CD8-positive, alpha-beta memory T cell (primary cell): Measurements from ENCODE around the gene ADK. TPM values are rescaled to one million over a fixed set of nuclear protein-coding genes. Genes with fewer than 3 reads are reported as not detected.

Experiments
- CTCF ChIA-PET: fragments of 350-600 bp; sonication (Branson Sonifier 250); formaldehyde crosslinking; loops from one replicate; lab custom pipeline; 2021; ENCODE audit warnings: antibody characterized with exemption; lab: Charles Lee
- POLR2A ChIA-PET: fragments of 350-600 bp; sonication (Branson Sonifier 250); formaldehyde crosslinking; loops from one replicate; lab custom pipeline; 2021; ENCODE audit warnings: antibody characterized with exemption; lab: Charles Lee
- DNase-seq, 5 donors: peaks; one replicate each; pipeline versions ENCODE4 v3.0.0 to v3.0.0-alpha.2; 2020 to 2022; ENCODE audit warnings: mixed read lengths in 1 of 5
- H3K27ac ChIP-seq: one replicate; pipeline ENCODE4 v1.7.0; 2013; ENCODE audit warnings: low read depth, mild to moderate bottlenecking, low read length, moderate library complexity
- H3K27me3 ChIP-seq: 2 replicates; pipeline ENCODE4 v1.7.0; 2013; ENCODE audit warnings: low read length, mild to moderate bottlenecking; ENCODE audit not compliant: insufficient read depth, poor library complexity, severe bottlenecking
- H3K36me3 ChIP-seq: 2 replicates; pipeline ENCODE4 v1.7.0; 2013; ENCODE audit warnings: mild to moderate bottlenecking, low read length, moderate library complexity; ENCODE audit not compliant: insufficient read depth
- H3K4me1 ChIP-seq: 2 replicates; pipeline ENCODE4 v1.7.0; 2013; ENCODE audit warnings: mild to moderate bottlenecking, low read length, moderate library complexity; ENCODE audit not compliant: insufficient read depth
- H3K4me3 ChIP-seq: 2 replicates; pipeline ENCODE4 v1.7.0; 2013; ENCODE audit warnings: mild to moderate bottlenecking, low read length
- H3K9me3 ChIP-seq: 2 replicates; pipeline ENCODE4 v1.7.0; 2013; ENCODE audit warnings: mild to moderate bottlenecking, low read length
- H3K27ac Mint-ChIP-seq, 8 donors: one replicate each; pipeline ENCODE4 v1.8.0; 2020 to 2021; ENCODE audit warnings: mixed read lengths in 8 of 8, mild to moderate bottlenecking in 6 of 8, inconsistent platforms in 3 of 8, moderate library complexity in 3 of 8
- H3K27me3 Mint-ChIP-seq, 2 donors: one replicate each; pipeline ENCODE4 v1.8.0; 2020 to 2021; ENCODE audit warnings: mixed read lengths in 2 of 2, mild to moderate bottlenecking in 1 of 2, moderate library complexity in 1 of 2
- H3K36me3 Mint-ChIP-seq, 3 donors: one replicate each; pipeline ENCODE4 v1.8.0; 2020 to 2021; ENCODE audit warnings: mixed read lengths in 3 of 3, inconsistent platforms in 1 of 3, mild to moderate bottlenecking in 1 of 3
- H3K4me1 Mint-ChIP-seq, 3 donors: one replicate each; pipeline ENCODE4 v1.8.0; 2020 to 2021; ENCODE audit warnings: mixed read lengths in 3 of 3, inconsistent platforms in 1 of 3, mild to moderate bottlenecking in 1 of 3
- H3K4me3 Mint-ChIP-seq, 7 donors: one replicate each; pipeline ENCODE4 v1.8.0; 2020 to 2021; ENCODE audit warnings: mixed read lengths in 7 of 7, mild to moderate bottlenecking in 6 of 7, moderate library complexity in 4 of 7, inconsistent platforms in 2 of 7
- H3K9me3 Mint-ChIP-seq, 5 donors: one replicate each; pipeline ENCODE4 v1.8.0; 2020 to 2022; ENCODE audit warnings: mixed read lengths in 5 of 5, mild to moderate bottlenecking in 3 of 5, moderate library complexity in 2 of 5, inconsistent platforms in 1 of 5
- polyA plus RNA-seq: library from polyadenylated mRNA; unstranded; fragments of 300-500 nt; fragmentation: Illumina TruSeq; gene quantifications from one replicate; pipeline ENCODE4 v1.2.3, GENCODE V29; 2021
- total RNA-seq, 2 experiments: library from RNA; stranded (reverse); gene quantifications; one replicate each; pipeline ENCODE4 v1.2.3, GENCODE V29; 2021

ADK gene
- total and polyA plus RNA-seq, 3 experiments from 2014 or later: 54.1 to 65.1 (median 64.4) TPM

DNA sequence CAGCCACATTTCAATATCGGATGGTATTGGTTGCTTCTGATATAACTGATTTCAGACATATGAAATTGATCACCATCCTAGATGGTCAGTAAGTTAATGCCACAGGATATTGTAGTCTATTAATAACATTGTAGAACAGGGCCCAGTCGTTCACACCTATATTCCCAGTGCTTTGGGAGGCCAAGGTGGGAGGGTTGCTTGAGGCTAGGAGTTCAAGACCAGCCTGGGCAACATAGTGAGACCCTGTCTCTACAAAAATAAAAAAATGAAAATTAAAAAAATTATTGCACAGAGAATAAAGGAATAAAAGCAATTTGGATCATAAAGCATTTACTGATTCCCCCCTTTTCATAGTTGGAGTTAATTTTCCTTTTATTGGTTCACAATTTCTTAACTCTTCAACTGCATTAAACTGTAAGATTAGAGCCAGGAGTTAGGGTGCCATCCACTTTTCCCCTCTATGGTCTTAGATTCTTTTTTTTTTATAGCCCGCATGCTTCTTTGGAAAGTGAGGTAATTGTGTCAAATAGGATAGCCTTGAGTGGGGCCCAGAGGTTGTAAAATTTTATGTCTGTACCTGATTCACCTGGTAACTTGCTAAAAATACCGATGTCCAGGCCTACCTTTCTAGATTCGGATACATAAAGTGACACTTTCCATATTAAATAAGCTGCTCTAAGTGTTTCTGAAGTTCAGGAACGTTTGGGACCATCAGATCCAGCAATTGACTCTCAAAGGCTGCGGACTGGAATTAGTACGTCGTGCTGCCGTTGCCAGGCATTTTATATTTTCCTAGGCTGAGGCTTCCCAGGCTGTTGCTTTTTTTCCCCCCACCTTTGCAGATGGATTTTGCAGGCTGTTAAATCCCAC, 24.7 kb downstream of the ADK start:
- H3K4me3 ChIP-seq: peak overlapping the region; percentile 97
- CTCF ChIA-PET: interaction anchor here (1.1 to 1.9 kb wide), 6 partner anchors 14 to 69 kb away, joined by 3 to 8 read pairs (median 4); partner anchors contain the start of genes ADK and AP3M1
- H3K36me3 Mint-ChIP-seq: peaks cover 0 to 7% (median 0%) of the 10 kb centered on the region in 3 donors

DNA sequence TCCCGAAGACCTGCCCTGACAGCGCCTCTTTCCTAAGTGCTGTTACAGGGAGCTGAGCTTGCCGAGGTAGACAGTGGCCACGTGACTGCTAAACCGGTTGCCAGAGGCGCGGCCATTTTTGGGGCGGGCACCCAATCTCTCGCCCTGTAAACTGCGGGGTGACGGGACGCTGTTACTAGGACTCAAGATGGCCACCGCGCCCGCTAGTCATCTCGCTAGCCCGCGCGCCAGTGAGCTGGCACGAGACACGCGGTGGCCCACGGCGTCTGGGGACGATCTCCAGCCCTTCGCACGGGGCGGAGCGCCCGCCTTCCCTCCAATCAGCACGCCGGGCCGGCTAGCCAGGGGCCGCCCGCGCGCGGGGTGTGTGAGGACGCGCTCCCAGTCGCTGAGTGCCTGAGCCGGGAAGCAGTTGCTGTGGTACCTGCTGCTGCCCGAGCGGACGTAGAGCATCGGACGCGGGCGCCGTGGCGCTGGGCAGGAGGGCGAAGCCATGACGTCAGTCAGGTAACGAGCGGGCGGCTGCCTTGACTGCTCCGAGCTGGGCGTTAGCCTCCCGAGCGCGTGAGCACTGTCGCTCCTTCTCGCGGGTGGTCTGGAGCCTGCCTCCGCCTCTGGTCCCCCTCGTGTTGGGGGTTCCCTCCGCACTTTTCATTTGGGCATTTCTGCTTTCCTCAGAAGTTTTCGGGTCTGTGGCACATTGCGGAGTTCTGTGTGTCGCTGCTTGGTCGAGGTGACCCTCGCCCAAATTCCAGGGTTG, 25.5 kb downstream of the ADK start:
- no peaks in the 10 kb centered on the region for H3K27me3 ChIP-seq
- H3K27ac ChIP-seq: peak overlapping the region; percentile 94
- no peaks in the 10 kb centered on the region for H3K27me3 Mint-ChIP-seq
- H3K36me3 Mint-ChIP-seq: peaks cover 0 to 7% (median 0%) of the 10 kb centered on the region in 3 donors
- DNase-seq: peak; percentile 96 to 97 (median 96)
- H3K4me1 Mint-ChIP-seq: peaks cover 33 to 50% (median 48%) of the 10 kb centered on the region in 3 donors
- CTCF ChIA-PET: interaction anchor here (1.1 to 1.9 kb wide), 6 partner anchors 13 to 68 kb away, joined by 3 to 8 read pairs (median 4); partner anchors contain the start of genes ADK and AP3M1
- POLR2A ChIA-PET: interaction anchor here (0.5 to 1.7 kb wide), 5 partner anchors 13 to 54 kb away, joined by 3 to 12 read pairs (median 6); partner anchors contain the start of genes ADK and AP3M1
- no peaks in the 10 kb centered on the region for H3K9me3 Mint-ChIP-seq
- H3K36me3 ChIP-seq: no peaks in the 10 kb centered on the region
- H3K4me3 ChIP-seq: peak overlapping the region; percentile 97
- H3K9me3 ChIP-seq: no peaks in the 10 kb centered on the region
- H3K4me3 Mint-ChIP-seq: peak overlapping the region; percentile 91 to 94 (median 93)
- H3K27ac Mint-ChIP-seq: peak overlapping the region; percentile 93 to 98 (median 98)
- H3K4me1 ChIP-seq: peaks cover 33% of the 10 kb centered on the region

More for the DNA sequence above, 24.7 kb downstream of the ADK start:
- Mint-ChIP-seq H3K27ac (peak overlapping the region; percentile 93 to 98 (median 98)), H3K4me3 (peak overlapping the region; percentile 91 to 94 (median 93)), H3K9me3 (no peaks in the 10 kb centered on the region), H3K4me1 (peaks cover 30 to 43% (median 40%) of the 10 kb centered on the region in 3 donors), H3K27me3 (no peaks in the 10 kb centered on the region)
- Histone ChIP-seq H3K27ac (peak overlapping the region; percentile 94), H3K9me3 (no peaks in the 10 kb centered on the region), H3K36me3 (no peaks in the 10 kb centered on the region), H3K4me1 (peaks cover 33% of the 10 kb centered on the region), H3K27me3 (no peaks in the 10 kb centered on the region)
- no peak for DNase-seq
- POLR2A ChIA-PET: interaction anchor here (0.6 to 1.7 kb wide), 4 partner anchors 14 to 54 kb away, joined by 3 to 12 read pairs (median 9); partner anchors contain the start of genes ADK and AP3M1

DNA sequence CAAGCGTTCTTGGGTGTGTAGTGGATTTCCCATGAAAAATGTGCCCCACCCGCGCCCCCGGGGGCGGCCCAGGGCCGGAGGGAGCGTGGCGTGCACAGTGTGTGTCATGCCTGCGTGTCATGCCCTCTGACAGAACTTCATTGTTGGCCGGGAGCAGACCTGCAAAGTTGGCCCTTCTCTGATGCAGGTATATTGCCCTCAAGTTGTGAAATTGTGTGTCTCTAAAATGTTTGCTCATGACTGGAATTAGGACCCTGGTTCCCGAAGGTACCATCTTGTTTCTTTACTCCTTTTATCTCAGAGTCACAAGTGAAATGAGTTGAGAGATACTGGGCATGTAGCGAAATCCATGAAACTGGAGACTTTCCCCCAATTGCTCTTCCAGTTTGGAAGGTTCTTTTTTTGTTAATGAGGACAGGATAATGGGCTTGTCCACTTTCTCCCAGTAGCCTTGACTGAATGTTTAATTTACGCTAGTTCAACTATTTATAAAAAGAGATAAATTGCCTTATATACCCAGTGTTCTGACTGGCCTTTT, 26.2 kb downstream of the ADK start:
- H3K27me3 ChIP-seq: no peaks in the 10 kb centered on the region
- Mint-ChIP-seq H3K27me3 (no peaks in the 10 kb centered on the region), H3K9me3 (no peaks in the 10 kb centered on the region), H3K27ac (peak overlapping the region; percentile 93 to 98 (median 98)), H3K4me3 (peak overlapping the region; percentile 91 to 94 (median 93)), H3K36me3 (peaks cover 0 to 7% (median 0%) of the 10 kb centered on the region in 3 donors), H3K4me1 (peaks cover 36 to 56% (median 54%) of the 10 kb centered on the region in 3 donors)
- H3K36me3 ChIP-seq: no peaks in the 10 kb centered on the region
- no peaks in the 10 kb centered on the region for H3K9me3 ChIP-seq
- H3K4me1 ChIP-seq: peaks cover 33% of the 10 kb centered on the region
- peak overlapping the region; percentile 94 for H3K27ac ChIP-seq
- peak in 2 of 5 donors; percentile 17 to 56 for DNase-seq
- CTCF ChIA-PET: interaction anchor here (1.0 to 1.9 kb wide), 4 partner anchors 10 to 37 kb away, joined by 3 to 8 read pairs (median 7); partner anchors contain the start of genes ADK and AP3M1
- peak overlapping the region; percentile 97 for H3K4me3 ChIP-seq
- POLR2A ChIA-PET: interaction anchor here (0.6 to 1.7 kb wide), 2 partner anchors 13 to 180 kb away, joined by 3 to 12 read pairs; no protein-coding TSS in a partner anchor

DNA sequence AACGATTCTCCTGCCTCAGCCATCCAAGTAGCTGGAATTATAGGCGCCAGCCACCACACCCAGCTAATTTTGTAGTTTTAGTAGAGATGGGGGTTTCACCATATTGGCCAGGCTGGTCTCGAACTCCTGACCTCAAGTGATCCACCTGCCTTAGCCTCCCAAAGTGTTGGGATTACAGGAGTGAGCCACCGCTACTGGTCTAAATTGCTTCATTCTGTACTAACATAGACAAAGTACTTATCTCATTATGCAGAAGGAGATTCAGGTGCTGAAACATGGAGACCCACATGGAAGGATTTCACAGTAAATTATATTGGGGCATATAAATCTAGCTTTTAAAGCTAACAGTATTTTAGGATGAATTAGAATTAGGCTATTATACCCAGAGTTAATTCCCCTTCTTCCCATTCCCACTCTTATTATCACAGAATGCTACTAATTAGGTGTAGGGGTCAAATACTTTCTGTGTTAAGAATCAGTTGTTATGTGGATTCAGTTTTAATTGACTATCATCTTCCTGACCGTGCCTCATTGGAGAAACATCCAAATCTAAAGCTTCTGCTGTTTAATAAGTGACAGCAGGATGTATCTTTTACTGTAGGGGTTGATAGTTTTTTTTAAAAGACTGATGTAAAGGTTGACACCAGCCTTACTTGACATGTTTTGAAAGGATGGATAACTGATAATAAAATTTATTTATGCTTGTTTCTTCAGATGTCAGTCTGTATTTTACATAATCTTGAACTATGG, 27.2 kb downstream of the ADK start:
- Mint-ChIP-seq H3K36me3 (peaks cover 0 to 7% (median 0%) of the 10 kb centered on the region in 3 donors), H3K27ac (peak overlapping the region; percentile 24 to 93 (median 62)), H3K9me3 (no peaks in the 10 kb centered on the region), H3K4me1 (peaks cover 36 to 62% (median 54%) of the 10 kb centered on the region in 3 donors), H3K27me3 (no peaks in the 10 kb centered on the region), H3K4me3 (peak overlapping the region; percentile 15 to 94 (median 64))
- ChIA-PET CTCF (interaction anchor here (0.8 to 1.3 kb wide), 3 partner anchors 9 to 36 kb away, joined by 3 to 6 read pairs (median 3); no protein-coding TSS in a partner anchor), POLR2A (interaction anchor here (0.6 kb wide), 2 partner anchors 28 to 181 kb away, joined by 3 read pairs; no protein-coding TSS in a partner anchor)
- Histone ChIP-seq H3K27me3 (no peaks in the 10 kb centered on the region), H3K9me3 (no peaks in the 10 kb centered on the region), H3K27ac (no peak overlapping the region), H3K36me3 (no peaks in the 10 kb centered on the region), H3K4me3 (no peak overlapping the region), H3K4me1 (peaks cover 33% of the 10 kb centered on the region)
- no peak for DNase-seq

DNA sequence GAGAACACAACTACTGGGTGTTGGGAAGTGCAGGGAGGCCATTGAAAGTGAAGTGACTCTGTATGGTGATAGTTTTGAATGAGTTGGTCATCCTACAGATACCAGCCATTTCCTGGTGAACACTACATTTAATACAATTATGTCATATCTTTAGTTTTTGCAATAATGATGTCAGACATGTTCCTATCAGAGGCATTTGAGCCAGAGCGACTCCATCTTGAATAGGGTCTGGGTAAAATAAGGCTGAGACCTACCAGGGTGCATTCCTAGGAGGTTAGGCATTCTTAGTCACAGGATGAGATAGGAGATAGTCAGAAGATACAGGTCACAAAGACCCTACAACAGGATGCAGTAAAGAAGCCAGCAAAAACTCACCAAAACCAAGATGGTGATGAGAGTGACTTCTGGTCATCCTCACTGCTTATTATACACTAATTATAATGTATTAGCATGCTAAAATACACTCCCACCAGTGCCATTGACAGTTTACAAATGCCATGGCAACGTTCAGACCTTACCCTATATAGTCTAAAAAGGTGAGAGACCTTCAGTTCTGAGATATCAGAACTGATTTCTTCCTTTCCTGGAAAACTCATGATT, 28.2 kb downstream of the ADK start:
- peaks cover 36 to 62% (median 54%) of the 10 kb centered on the region in 3 donors for H3K4me1 Mint-ChIP-seq
- CTCF ChIA-PET: interaction anchor here (0.8 kb wide), 1 partner anchor 11 kb away, joined by 3 read pairs; no protein-coding TSS in a partner anchor
- no peaks in the 10 kb centered on the region for H3K36me3 ChIP-seq
- H3K9me3 Mint-ChIP-seq: no peaks in the 10 kb centered on the region
- no peaks in the 10 kb centered on the region for H3K27me3 ChIP-seq
- no peak overlapping the region for H3K27ac ChIP-seq
- H3K27me3 Mint-ChIP-seq: no peaks in the 10 kb centered on the region
- peaks cover 0 to 7% (median 0%) of the 10 kb centered on the region in 3 donors for H3K36me3 Mint-ChIP-seq
- DNase-seq: no peak
- peak overlapping the region in 7 of 8 donors; percentile 17 to 93 (median 78) for H3K27ac Mint-ChIP-seq
- H3K9me3 ChIP-seq: no peaks in the 10 kb centered on the region
- POLR2A ChIA-PET: no interaction called here
- no peak overlapping the region for H3K4me3 ChIP-seq
- H3K4me1 ChIP-seq: peaks cover 33% of the 10 kb centered on the region
- peak overlapping the region in 4 of 7 donors; percentile 3 to 67 (median 45) for H3K4me3 Mint-ChIP-seq

DNA sequence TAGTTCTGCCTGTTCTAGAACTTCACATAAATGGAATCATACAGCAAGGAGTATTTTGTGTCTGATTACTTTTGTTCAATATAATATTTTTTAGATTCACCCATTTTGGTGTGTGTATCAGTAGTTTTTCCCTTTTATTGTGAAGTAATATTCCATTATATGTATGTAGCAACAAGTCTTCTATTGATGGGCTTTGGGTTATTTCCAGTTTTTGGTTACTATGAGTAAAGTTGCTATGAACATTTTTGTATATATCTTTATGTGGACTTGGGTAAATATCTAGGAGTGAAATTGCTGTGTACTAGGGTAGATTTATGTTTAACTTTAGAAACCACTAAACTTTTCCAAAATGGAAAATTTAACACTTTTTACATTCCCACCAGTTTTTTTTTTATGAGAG, 35.7 kb downstream of the ADK start:
- ChIA-PET CTCF (interaction anchor here (1.1 kb wide), 1 partner anchor 9 kb away, joined by 3 read pairs; no protein-coding TSS in a partner anchor), POLR2A (no interaction called here)
- Histone ChIP-seq H3K27ac (no peak overlapping the region), H3K9me3 (no peaks in the 10 kb centered on the region), H3K4me3 (no peak overlapping the region), H3K36me3 (no peaks in the 10 kb centered on the region), H3K4me1 (peaks cover 24% of the 10 kb centered on the region), H3K27me3 (no peaks in the 10 kb centered on the region)
- Mint-ChIP-seq H3K27me3 (no peaks in the 10 kb centered on the region), H3K4me3 (no peak overlapping the region), H3K36me3 (peaks cover 0 to 3% (median 0%) of the 10 kb centered on the region in 3 donors), H3K27ac (peak overlapping the region in 6 of 8 donors; percentile 12 to 93 (median 46)), H3K9me3 (no peaks in the 10 kb centered on the region), H3K4me1 (peaks cover 39 to 65% (median 62%) of the 10 kb centered on the region in 3 donors)
- DNase-seq: no peak
